ENCODE data around the gene CC2D1A.

- TF ChIP-seq CTCF (IDR thresholded peaks at IDR 0.05), result no peak
- no peak for TF ChIP-seq ZFX (IDR thresholded peaks at IDR 0.05; ENCODE audit: borderline replicate concordance)
These were observed 52.0 kb downstream of the CC2D1A start for GRCh38 chr19:13958043-13958442.
